Epidermal melanocyte (primary cell): ENCODE results near the gene TFAP2A.
A peak's percentile ranks its signal among the peaks of the same experiment; 100 is the strongest.

Source experiments
- DNase-seq: peaks from one replicate; pipeline ENCODE4 v3.0.0; 2011; ENCODE audit warnings: low spot score; ENCODE audit not compliant: insufficient read length

Gene TFAP2A

DNA sequence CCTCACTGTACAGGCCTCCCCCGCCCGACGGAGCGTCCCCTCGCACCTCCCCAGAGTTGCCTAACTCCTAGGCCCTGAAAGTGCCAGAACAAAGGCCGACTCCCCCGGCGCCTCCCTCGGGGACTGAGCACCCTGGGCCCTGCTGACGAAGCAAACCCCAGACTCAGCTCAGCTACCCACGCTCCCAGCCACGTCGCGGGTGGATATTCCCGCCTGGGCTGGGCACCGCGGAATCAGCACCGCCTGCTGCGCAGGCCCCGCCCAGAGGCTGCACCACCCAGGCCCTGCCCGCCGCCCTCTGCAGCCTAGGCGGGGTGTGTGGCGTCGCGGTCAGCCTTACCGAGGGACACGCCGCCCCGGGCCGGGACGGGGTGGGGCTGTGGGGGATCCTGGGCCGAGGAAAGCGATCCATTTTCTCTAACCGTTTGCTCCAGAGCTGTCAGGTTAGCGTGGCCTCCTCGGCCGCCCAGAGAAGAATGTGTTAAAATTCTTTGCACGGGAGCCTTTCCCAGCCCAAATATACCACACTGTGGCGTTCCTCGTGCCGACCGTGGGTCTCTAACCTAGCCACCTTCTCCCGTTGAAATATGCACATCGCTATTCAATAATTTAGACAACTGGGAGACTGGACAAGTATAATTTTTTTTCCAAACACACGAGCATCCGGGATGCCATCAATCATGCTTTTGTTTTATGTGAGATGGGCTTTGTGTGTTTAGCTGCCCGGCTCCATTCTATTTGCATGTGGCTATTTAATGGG is 31.4 kb downstream of the TFAP2A start:
- peak; percentile 55 for DNase-seq

DNA sequence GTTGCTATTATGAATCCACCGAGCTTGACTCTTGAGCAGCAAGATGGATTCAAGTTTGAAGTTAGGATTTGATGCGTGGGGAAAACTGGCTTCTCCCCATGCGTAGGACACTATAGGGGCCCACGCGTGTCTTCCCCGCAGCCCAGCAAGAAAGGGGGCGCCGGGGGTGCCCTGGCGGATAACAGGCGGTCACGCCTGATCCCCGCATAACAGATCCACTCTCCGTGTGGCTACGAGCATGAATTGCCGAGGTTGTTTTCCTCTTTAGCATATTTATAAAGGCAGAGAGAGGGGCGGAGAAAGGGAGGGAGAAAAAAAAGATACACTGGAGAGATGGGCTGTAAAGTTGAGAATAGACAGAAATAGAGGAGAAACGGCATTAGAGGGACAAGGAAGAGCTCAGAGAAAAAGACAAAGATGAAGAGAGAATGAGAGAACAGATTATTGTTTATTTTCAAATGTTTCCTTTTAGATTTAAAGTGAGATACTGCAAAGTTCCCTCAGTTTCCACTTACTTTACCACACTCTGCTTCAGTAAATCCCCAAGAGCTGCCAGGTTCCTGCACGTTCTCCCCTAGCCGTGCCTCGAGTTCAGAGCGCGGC is 32.0 kb downstream of the TFAP2A start:
- DNase-seq = no peak

DNA sequence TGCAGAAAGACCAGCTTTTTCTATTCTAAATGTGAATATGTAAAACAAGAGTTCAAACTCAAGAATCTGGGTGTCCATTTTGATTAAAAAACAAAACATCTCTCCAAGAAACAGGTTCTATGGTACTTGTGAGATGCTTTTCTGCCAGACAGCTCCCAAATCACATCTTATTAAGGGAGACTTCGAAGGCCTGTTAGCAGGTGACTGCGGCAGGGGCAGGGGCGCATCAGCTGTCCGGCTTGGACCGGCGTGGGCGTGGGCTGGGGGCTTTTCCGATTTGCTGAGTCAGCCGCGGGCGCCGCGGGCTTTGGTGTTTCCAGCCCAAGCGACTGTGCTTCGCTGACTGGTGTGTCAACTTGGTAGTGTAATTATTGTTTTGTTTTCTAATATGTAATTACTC is 32.6 kb downstream of the TFAP2A start:
- no peak for DNase-seq

DNA sequence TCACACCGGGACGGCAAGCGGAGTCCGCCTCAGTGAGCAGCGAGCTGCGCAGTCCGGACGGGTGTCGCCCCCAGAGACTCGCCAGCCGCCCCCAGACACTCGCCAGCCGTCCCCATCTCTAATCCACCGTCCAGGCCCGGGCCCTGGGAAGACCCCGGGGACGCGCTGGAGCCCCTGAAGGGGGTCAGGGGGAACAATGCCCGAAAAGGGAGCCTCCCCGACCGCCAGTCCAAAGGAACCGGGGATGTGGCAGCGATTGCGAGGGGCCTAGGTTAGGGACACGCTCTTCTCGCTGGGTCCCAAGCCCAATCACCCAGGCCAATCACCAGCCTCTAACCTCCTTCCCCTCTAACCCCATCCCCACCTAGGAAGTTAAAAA is 33.1 kb downstream of the TFAP2A start:
- no peak for DNase-seq

DNA sequence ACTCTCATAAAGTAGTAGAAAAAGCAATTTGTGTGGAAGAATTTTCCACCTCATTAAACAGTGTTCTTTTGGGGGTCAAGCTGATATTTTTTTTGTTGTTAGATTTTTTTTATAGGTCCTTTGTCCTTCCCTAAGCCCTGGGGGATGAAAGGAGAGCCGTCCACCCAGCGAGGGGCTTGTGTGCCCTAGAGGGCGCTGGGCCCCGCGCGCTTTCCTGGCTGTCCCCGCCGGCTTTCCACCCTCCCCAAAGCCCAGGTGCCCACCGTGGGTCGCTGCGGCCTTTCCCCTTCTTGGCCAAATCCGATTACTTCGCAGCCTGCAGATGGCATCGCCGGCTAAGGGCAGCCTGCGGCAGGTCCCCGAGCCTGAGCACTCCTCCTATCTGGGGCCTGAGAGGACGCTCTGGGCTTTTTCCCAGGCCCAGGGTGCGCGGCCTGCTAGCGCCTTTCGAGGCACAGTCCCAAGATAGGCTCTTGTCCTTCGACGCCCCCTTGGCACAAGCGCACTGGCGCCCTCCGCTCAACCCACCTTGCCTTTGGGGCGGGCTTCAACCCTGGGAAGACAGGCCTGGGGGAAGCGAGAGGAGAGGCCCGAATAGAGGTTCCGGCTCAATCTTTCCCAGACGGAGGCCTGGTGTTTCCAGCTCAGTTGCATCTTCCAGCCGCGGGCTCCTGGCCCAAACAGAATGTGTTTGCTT is 33.6 kb downstream of the TFAP2A start:
- DNase-seq = no peak

DNA sequence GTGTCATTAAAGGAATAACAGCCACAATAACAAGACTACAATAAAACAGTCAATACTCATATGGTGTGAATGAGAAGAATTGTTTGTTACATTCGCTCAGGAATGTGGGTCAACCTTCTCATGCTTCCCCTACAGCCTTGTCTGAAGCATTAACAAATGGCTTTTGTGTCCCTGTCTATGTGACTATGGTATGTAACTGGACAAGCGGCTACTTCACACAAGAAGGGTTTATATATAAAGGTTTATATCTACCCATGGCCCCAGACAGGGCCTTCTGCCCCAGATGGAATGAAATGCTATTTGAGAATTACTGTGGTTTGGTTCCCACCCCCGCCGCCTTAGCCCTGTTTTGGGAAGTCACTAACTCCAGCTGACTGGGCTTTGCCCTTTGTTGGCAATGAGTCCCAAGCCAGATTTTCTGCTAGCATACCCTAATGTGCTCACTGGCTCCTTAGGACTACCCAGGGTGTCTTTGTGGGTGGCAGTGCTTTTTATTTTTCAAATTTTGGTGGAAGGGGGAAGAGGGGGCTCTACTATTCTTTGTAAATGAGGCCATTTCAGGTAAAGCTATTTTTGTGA is 39.4 kb downstream of the TFAP2A start:
- peak; percentile 74 for DNase-seq

DNA sequence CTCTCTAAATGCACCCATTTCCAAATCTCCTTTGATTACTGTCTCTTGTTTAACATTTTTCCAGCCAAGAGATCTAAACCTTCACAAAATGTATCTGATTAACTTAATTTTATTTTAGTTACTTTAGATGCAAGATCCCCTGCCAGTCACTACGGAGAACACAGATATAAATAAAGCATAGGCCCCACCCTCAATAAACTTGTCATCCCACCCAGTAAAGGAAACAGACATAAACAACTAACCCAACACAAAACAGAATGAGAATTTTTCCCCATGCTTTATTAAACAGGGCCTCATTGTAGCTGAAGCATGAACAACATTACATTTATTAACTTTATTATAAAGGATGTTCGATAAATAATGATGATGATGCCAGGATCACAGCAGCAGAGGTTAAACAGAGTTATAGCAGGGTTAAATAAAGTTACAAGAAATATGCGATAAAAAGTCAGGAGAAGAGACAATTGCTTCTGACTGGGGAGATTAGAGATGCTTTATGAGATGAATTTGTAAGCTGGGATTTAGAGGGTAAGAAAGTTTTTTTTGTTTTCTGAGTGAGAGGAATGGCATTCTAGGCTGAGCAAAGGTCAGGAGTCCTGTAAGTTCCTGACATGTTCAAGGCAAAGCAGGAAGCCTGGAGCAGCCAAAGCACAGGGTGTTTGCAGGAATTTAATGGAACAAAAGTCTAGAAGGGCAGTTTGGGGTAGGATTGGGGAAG is 41.1 kb downstream of the TFAP2A start:
- no peak for DNase-seq

DNA sequence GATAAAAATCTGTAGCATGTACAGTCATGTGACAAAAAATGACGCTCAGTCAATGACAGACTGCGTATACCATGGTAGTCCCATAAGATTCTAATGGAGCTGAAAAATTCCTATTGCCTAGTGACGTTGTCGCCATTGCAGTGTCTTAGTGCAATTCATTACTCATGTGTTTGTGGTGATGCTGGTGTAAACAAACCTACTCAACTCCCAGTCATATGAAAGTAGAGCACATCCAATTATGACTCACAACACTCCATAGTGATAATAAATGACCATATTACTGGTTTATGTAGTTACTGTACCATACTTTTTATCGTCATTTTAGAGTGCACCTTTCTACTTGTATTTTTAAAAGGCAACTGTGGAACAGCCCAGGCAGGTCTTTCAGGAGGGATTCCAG is 45.0 kb downstream of the TFAP2A start:
- DNase-seq = no peak

DNA sequence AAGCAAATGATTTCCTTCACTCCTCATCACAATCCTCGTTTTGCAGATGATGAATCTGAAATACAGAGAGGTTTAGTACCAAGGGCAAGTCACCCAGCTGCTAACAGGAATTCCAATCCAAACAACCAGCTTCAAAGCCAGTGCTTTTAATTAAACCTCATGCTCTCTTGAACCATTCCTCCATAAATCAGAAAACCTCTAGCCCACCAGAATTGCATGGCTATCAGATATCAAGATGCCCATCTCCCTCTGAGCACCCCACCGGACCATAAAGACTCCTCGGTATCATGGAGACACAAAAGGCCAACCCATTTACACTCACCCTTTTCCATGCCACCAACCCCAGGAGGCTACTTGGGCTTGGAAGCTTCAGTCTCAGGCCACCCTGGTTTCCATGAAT is 46.0 kb downstream of the TFAP2A start:
- DNase-seq = no peak

DNA sequence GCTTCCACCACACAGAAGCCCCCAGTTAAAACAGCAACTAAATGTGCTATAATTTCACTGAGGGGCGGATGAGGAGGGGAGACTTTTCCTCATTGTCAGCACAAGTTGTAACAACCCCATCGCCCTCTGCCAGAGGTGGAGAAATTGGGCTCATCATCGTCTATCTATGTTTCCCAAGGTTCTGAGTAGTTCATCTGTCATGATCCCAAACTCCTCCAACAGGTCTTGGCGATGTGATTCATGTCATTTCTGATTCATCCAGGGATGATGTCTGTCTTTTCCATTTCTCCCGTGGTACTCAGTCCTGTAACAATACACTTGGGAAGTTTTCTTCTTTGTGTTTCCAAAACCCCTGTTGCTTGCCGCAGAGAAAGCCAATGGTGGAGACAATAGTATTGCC is 51.0 kb downstream of the TFAP2A start:
- no peak for DNase-seq

DNA sequence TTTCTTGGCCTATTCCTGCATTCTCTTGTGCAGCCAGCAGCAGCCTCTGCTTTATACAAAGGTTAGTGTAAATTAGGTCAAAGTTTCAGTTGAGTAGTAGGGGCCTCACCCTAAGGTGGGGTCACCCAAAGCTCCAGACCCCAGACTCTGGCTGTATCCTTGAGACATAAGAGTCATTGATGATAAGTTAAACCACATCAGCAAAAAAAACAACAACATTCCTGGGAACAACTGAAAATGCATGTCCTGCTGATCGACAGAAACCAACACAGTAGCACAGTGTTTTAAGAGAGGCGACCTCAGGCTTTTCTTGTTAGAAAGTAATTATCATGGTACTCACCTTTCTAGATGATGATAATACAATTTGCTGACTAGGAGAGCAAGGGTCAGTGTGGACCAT is 52.6 kb downstream of the TFAP2A start:
- DNase-seq = no peak

DNA sequence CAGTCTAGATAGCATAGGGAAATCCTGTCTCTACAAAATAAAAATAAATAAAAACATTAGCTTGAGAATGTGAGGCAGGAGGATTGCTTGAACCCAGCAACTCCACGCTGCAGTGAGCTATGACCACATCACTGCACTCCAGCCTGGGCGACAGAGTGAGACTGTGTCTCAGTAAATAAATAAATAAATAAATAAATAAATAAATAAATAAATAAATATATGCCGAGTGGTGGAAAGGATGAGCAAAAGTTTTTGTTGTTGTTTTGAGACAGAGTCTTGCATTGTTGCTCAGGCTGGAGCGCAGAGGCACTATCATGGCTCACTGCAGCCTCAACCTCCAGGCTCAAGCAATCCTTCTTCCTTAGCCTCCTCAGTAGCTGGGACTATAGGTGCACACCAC is 53.4 kb downstream of the TFAP2A start:
- DNase-seq = no peak

DNA sequence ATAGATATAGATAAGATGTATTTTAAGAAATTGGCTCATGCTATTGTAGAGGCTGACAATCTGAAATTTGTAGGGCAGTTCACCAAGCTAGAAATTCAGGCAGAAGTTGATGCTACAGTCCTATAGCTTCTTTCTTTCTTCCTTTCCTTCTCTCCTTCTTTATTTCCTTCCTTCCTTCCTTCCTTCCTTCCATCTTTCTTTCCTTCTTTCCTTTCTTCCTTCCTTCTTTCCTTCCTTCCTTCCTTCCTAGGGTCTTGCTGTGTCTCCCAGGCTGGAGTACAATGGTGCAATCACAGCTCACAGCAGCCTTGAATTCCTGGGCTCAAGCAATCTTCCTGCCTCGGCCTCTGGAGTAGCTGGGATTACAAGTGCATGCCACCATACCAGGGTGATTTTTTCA is 55.3 kb downstream of the TFAP2A start:
- no peak for DNase-seq

DNA sequence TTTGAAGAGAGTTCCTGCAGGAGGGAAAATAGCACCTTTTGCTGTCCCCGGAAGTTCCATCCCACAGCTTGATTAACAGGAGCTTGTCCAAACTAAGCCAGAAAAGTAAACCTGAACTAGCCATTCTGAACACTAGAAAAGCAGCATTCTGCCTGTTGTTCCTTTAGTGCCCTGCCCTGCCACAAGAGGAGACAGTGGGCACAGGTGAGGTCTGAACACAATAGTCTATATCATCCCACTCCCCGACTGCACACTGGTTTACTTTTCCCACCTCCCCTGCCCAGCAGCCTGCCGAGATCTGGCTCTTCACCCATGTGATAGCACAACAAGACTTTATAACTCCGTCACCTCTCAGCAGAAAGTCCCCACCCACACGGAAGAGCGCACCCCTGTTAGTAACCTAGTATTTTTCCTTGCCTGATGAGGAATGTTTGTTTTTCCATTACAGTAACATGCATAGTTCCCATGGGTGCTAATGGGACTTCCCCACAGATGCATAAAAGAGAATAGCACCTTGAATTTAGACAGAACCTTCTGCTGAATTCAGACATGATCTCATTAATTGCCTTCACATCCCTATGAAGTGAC is 59.7 kb downstream of the TFAP2A start:
- DNase-seq = no peak

DNA sequence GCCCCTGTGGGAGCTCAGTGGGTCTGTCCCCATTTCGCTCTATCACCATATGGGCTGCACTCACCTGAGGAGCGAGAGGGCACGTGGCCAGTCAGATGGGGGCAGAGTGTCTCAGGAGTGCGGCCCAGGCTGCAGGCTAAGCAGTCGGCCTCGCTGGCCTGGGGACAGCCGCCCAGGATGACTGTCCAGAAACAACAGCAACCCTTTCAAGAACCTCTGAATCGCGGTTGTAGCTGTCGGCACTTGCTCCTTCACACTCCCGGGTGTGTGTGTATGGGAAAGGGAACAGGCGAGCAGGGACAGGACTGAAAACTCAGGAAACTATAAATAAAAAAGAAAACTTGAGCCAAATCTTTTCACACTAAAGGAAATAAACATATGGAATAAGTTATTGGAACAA is 63.1 kb downstream of the TFAP2A start:
- no peak for DNase-seq

DNA sequence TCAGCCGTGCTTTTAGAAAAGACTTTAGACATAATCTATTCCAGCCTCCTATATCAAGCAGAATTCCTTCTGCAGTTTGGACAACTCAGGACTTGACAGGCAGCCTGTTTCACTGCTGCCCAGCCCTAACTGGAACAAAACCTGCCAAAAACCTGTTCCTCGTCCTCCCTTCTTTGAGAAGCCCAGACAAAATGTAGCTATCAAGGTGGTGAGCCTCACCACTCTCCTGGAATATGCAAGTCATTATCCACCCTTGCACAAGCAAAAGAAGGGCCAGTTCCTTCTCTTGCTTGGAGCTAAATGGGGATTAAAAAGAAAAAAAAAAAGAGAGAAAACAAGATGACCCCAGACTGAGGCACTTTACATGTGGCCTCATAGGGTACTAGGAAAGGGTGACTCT is 64.2 kb downstream of the TFAP2A start:
- no peak for DNase-seq

DNA sequence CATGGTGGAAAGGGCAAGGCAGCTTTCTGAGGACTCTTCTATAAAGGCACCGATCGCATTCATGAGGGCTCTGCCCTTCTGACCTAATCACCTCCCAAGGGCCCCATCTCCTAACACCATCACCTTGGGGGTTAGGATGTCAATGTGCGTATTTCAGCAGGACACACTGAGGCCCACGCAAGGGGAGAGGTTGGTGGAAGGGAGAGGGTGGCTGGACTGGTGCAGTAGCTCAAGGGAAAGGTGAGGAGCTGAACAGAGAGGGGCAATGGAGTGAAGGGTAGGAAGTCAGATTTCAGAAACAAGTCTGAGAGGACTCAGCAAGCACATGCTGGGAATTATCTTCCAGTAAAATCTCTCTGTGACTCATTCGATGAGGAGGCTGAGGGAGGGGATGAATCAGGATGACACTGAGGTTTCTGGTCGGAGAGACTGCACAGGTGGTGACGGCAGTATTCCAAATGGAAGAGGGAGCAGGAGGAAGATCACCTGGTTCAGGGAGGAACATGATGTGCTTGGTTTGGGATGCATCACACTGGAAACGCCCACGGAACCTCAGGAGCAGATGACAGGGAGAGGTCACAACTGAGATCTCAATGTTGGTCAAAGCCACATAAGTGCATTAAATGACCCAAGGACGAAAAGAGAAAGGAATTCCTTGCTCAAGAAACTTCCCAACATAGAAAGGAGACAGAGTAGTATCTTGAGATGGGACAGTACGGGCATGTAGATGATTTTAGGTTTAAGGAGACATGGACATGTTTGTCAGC is 67.1 kb downstream of the TFAP2A start:
- DNase-seq = no peak
